Astrocyte (in vitro differentiated cells and primary cell): Measurements from ENCODE around the gene SAMM50.

Experiments
- CTCF ChIP-seq: IDR thresholded peaks from 2 replicates; pipeline ENCODE4 v1.5.1; 2011; ENCODE audit warnings: low read depth, mild to moderate bottlenecking, inconsistent platforms, low read length, moderate library complexity; ENCODE audit not compliant: insufficient read depth
- EZH2 ChIP-seq: IDR thresholded peaks from 2 replicates; pipeline ENCODE4 v1.6.1; 2012; ENCODE audit warnings: mild to moderate bottlenecking, low read length, inconsistent platforms; ENCODE audit not compliant: insufficient read depth

DNA sequence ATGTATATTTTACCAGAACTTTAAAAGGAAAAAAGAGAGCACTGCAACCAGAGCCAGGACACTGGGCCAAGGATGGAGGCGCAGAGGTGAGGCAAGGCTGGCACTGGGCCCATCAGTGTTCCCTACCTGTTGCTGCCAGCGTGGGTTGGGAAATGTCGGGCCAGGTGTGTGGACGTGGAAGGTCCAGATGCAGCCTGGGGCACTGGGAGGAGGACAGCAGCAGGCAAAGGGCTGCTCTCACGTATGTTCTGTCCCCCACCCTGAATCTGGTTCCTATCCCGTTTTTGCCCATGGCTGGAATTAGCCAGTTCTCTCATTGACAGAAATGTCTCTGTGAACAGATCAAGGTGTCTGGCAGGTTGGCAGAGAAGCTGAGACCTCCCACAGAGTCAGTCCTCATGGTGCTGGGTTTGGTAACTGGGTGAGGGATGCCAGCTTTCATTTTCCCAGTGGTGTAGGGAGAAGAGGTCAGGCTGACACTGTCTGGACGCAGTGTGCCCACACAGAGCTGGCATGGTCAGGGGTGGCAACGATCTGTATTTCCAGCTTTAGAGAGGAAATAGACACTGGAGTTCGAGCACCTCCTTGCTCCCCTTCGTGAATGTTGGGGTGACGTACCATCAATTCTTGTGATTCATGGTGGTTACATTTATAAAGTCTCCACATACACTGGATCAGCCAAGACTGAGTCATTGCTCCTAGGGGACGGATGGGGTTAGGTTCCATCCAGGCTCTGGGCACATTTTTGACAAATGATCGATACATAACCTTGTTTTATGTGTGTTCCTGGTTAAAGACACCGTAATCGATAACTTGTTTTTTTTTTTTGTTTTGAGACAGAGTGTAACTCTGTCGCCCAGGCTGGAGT, 35.9 kb upstream of the SAMM50 start:
- TF ChIP-seq CTCF, result no peak
- no peak for TF ChIP-seq EZH2
